HG03280 (cell line): ENCODE measurements around the gene ADSS2.
"Not testable (repeated sequence)": the region's sequence is repeated elsewhere in the genome, so short reads cannot be mapped to it uniquely, and the experiment has no call there.

Experiments used
- ATAC-seq: cut with Tn5 transposase; IDR thresholded peaks from one replicate; pipeline ENCODE4 v1.9.1; 2021; ENCODE audit warnings: mild to moderate bottlenecking, moderate library complexity; ENCODE audit not compliant: unreplicated experiment

ADSS2 gene

GRCh38 chr1:244400974-244401373 is 50.7 kb downstream of the ADSS2 start:
- no peak for ATAC-seq

- no peak for ATAC-seq
Observed at GRCh38 chr1:244397131-244397530, 54.6 kb downstream of the ADSS2 start.

- ATAC-seq: no peak
Observed at GRCh38 chr1:244395965-244396364, 55.7 kb downstream of the ADSS2 start.

GRCh38 chr1:244394826-244395765 is 56.6 kb downstream of the ADSS2 start:
- ATAC-seq: no peak

GRCh38 chr1:244394346-244394745 is 57.4 kb downstream of the ADSS2 start:
- no peak for ATAC-seq

- ATAC-seq: no peak
Observed at GRCh38 chr1:244393604-244394176, 58.0 kb downstream of the ADSS2 start.

- no peak for ATAC-seq
Observed at GRCh38 chr1:244391761-244392160, 59.9 kb downstream of the ADSS2 start.

- no peak for ATAC-seq
Observed at GRCh38 chr1:244388961-244389360, 62.7 kb downstream of the ADSS2 start.

GRCh38 chr1:244387415-244387814 is 64.3 kb downstream of the ADSS2 start:
- ATAC-seq: no peak

- no peak for ATAC-seq
Observed at GRCh38 chr1:244386595-244386994, 65.1 kb downstream of the ADSS2 start.

GRCh38 chr1:244384066-244384465 is 67.6 kb downstream of the ADSS2 start:
- no peak for ATAC-seq

GRCh38 chr1:244383278-244383884 is 68.3 kb downstream of the ADSS2 start:
- ATAC-seq: no peak

GRCh38 chr1:244381878-244382565 is 69.7 kb downstream of the ADSS2 start:
- ATAC-seq: no peak

GRCh38 chr1:244376126-244376525 is 75.6 kb downstream of the ADSS2 start:
- no peak for ATAC-seq

GRCh38 chr1:244375051-244375450 is 76.7 kb downstream of the ADSS2 start:
- ATAC-seq: no peak

GRCh38 chr1:244374484-244374883 is 77.2 kb downstream of the ADSS2 start:
- not testable (repeated sequence) for ATAC-seq

- peak; percentile 48 for ATAC-seq
Observed at GRCh38 chr1:244371242-244372141, 80.2 kb downstream of the ADSS2 start.

- no peak for ATAC-seq
Observed at GRCh38 chr1:244370060-244370637, 81.6 kb downstream of the ADSS2 start.

GRCh38 chr1:244369256-244370057 is 82.3 kb downstream of the ADSS2 start:
- ATAC-seq: no peak
